Suppressor macrophage treated with lipopolysaccharide for 4 hours (primary cell): ENCODE measurements around the gene DLL4.
"Not testable (repeated sequence)": the region's sequence is repeated elsewhere in the genome, so short reads cannot be mapped to it uniquely, and the experiment has no call there.

Experiments used
- DNase-seq: peaks from one replicate; pipeline ENCODE4 v3.0.0-alpha.2; 2020

DLL4 gene

DNA sequence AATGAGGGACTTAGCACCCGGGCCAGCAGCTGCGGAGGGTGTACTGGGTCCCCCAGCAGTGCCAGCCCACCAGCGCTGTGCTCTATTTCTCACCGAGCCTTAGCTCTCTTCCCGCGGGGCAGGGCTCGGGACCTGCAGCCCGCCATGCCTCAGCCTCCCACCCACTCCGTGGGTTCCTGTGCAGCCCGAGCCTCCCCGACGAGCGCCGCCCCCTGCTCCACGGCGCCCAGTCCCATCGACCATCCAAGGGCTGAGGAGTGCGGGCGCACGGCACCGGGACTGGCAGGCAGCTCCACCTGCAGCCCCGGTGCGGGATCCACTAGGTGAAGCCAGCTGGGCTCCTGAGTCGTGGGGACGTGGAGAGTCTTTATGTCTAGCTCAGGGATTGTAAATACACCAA, 32.6 kb downstream of the DLL4 start:
- not testable (repeated sequence) for DNase-seq

DNA sequence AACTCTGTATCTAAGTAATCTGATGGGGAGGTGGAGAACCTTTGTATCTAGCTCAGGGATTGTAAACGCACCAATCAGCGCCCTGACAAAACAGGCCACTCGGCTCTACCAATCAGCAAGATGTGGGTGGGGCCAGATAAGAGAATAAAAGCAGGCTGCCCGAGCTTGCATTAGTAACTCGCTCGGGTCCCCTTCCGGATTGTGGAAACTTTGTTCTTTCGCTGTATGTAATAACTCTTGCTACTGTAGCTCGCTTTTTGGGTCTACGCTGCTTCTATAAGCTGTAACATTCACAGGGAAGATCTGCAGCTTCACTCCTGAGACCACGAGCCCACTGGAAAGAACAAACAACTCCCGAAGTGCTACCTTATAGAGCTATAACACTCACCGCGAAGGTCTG, 33.2 kb downstream of the DLL4 start:
- DNase-seq = not testable (repeated sequence)

DNA sequence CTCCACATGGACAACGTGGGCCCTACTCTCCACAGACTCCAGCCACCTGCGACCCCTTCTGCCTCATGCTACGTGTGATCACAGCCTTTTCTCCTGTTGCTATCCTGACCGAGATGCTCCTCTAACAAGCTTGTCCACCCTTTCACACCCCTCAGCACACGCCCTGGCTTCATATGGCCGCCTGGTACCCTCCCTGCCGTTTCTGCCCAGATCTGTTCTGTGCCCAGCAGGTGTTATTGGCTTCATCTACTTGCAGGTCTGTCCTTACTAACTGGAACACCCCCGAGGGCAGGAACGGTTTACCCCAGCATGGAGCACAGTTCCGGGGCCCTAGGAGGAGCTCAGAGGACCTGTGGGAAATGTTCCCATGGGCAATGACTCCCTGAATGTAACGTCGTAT, 34.1 kb downstream of the DLL4 start:
- DNase-seq = no peak

GRCh38 chr15:40964006-40964405, 34.9 kb downstream of the DLL4 start:
- DNase-seq = no peak

- DNase-seq = no peak
Observed at GRCh38 chr15:40964634-40965033, 35.5 kb downstream of the DLL4 start.

DNA sequence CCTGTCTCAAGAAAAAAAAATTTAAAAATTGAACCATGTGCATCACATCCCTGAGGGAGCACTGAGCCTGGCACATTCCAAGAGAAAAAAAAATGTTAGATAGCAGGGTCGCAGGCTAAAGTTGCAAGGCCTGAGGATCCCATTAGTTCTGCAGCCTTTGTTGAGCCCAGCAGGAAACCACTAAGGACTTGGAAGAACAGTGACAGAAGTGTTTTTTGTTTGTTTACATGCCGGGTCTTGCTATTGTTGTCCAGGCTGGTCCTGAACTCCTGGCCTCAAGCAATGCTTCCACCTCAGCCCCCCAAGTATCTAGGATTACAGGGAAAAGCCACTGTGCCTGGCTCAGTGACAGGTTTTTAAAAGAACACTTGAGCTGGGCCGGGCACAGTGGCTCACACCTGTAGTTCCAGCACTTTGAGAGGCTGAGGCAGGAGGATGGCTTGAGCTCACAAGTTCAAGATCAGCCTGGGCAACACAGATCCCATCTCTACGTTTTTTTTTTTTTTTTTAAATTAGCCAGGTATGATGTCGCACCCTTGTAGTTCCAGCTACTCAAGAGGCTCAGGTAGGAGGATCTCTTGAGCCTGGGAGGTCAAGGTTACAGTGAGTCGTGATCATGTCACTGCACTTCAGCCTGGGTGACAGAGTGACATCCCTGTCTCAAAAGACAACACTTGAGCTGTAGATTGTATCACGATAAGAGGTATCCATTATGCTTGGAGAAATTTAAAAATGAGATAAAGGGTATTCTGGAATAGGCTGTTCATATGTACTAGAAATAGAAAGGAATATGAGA, 39.3 kb downstream of the DLL4 start:
- no peak for DNase-seq

- no peak for DNase-seq
Observed at GRCh38 chr15:40969363-40969762, 40.2 kb downstream of the DLL4 start.

DNA sequence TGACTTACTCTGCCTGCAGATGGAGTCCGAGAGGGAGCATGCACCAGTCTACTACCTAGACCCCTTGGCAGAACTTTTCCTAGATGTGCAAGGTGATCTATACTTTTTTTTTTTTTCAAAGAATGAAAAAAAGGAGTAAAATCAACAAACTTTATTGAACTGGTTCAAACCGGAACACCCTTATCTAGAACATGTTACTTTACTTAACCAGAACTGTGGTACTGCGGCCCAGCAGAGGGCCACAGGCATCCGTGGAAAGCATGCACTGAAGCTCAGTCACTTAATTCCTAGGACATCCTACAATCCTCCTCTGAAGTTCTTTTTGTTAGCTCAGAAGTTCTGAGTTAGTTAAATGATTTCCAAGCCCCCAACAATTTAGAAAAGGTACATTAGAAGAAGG, 45.7 kb downstream of the DLL4 start:
- no peak for DNase-seq

GRCh38 chr15:40976819-40977218, 47.7 kb downstream of the DLL4 start:
- no peak for DNase-seq

- no peak for DNase-seq
Observed at GRCh38 chr15:40978141-40978540, 49.0 kb downstream of the DLL4 start.

GRCh38 chr15:40978562-40978961, 49.4 kb downstream of the DLL4 start:
- DNase-seq = no peak

- DNase-seq = no peak
Observed at GRCh38 chr15:40981186-40981585, 52.0 kb downstream of the DLL4 start.

- DNase-seq = no peak
Observed at GRCh38 chr15:40982855-40983254, 53.7 kb downstream of the DLL4 start.

- no peak for DNase-seq
Observed at GRCh38 chr15:40984406-40984805, 55.3 kb downstream of the DLL4 start.

DNA sequence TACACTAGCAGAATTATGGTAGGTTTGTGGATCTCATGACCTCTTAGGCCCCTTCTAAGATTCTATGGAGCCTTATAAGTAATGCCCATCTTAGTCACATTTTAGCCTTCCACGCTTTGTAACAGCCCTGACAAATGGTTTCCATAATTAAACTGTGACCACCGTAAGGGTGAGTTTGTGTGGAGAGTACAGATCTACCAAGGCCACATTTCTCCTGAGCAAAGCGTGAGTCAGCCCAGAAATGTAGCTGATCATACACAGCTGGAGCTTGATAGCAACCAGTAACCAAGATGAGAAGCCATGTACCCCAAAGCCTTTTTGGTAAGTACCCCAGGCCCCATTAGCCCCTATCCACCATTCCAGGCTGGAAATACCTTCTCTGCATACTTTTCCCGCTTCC, 55.8 kb downstream of the DLL4 start:
- no peak for DNase-seq

GRCh38 chr15:40985541-40986330, 56.6 kb downstream of the DLL4 start:
- DNase-seq = no peak

DNA sequence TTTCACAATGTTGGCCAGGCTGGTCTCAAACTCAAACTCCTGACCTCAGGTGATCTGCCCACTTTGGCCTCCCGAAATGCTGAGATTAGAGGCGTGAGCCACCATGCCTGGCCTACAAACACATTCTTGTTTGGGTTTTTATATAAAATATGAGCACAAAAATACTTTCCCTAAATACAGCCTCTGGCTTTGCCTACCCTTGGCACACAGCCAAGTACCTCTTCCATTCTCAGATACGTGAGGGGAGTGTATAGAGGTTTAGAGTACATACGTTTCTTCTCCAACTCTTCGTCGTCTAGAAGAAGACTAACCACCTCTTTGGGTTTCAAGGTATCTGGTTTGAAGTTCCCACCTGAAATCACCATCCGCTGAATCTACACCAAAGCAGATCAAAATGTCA, 57.7 kb downstream of the DLL4 start:
- DNase-seq = no peak

DNA sequence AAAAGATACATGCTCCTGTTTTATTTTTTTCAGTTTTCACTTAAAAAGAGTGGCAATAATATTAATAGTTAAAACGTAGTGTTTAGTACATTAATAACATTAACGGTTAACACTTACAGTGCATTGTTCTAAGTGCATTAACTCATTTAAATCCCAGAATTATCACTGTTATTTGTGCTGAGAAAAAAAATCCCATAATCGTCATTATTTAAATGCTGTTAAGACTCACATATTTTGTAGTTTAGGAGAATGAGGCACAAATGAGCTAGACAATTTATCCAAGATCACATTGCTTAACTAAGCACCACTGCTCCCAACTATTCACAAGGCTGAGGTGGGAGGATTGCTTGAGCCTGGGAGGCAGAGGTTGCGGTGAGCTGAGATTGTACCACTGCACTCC, 59.0 kb downstream of the DLL4 start:
- no peak for DNase-seq
